ENCODE data around the gene GRK2.

DNA sequence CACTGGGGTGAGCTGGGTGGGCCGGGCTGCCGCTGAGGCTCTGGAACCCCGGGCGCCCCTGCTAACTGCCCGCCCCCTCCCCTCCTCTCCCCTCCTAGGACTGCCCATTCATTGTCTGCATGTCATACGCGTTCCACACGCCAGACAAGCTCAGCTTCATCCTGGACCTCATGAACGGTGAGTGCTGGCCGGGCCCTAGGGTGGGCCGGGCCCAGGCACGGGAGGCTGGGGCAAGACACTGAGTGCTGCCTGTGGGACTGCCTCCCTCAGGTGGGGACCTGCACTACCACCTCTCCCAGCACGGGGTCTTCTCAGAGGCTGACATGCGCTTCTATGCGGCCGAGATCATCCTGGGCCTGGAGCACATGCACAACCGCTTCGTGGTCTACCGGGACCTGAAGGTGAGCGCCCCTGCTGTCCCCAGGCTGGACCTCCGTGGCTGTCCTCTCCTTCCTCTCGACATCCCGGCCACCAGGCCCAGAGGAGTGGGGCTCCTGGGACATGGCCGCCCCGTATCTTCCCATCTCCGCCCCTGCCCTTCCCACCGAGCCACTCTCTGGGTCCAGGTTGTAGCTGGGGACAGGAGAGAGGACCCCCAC, 15.4 kb downstream of the GRK2 start:
- TF ChIP-seq, protein P1, sequence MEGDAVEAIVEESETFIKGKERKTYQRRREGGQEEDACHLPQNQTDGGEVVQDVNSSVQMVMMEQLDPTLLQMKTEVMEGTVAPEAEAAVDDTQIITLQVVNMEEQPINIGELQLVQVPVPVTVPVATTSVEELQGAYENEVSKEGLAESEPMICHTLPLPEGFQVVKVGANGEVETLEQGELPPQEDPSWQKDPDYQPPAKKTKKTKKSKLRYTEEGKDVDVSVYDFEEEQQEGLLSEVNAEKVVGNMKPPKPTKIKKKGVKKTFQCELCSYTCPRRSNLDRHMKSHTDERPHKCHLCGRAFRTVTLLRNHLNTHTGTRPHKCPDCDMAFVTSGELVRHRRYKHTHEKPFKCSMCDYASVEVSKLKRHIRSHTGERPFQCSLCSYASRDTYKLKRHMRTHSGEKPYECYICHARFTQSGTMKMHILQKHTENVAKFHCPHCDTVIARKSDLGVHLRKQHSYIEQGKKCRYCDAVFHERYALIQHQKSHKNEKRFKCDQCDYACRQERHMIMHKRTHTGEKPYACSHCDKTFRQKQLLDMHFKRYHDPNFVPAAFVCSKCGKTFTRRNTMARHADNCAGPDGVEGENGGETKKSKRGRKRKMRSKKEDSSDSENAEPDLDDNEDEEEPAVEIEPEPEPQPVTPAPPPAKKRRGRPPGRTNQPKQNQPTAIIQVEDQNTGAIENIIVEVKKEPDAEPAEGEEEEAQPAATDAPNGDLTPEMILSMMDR (conservative IDR thresholded peaks at IDR 0.05 in 1 of 2, IDR thresholded peaks at IDR 0.05 in 1 of 2; ENCODE audit: extremely low read depth in 1 of 2, insufficient read depth in 1 of 2, low read depth in 1 of 2, low read length in 2 of 2): no peak
- no peak for TF ChIP-seq EZH2 (IDR thresholded peaks at IDR 0.05; ENCODE audit: borderline replicate concordance, low read length)

All from mammary epithelial cell (primary cell).